PC-3 (cell line): ENCODE data around the gene PMEPA1. TPM values are rescaled to one million over a fixed set of nuclear protein-coding genes. Genes with fewer than 3 reads are reported as not detected.

ENCODE experiments used
- ATAC-seq: fragments of 200-7000 bp; cut with Tn5 transposase; 2 replicates; pipeline ENCODE4 v1.9.1; 2020; ENCODE audit warnings: mild to moderate bottlenecking, moderate library complexity
- BruUV-seq: library from RNA; stranded (reverse); fragments of 400-500 nt; replicated peaks from 2 replicates; lab custom pipeline; 2021; lab: Mats Ljungman, UMichigan
- CTCF ChIA-PET: fragments of 300-600 bp; sonication (Branson Sonifier 250); formaldehyde crosslinking; loops from one replicate; lab custom pipeline; 2022; ENCODE audit warnings: antibody characterized with exemption; lab: Charles Lee
- POLR2A ChIA-PET: fragments of 300-600 bp; sonication (Branson Sonifier 250); formaldehyde crosslinking; loops from one replicate; lab custom pipeline; 2022; ENCODE audit warnings: antibody characterized with exemption; ENCODE audit not compliant: unreplicated experiment; lab: Charles Lee
- DNase-seq: peaks from one replicate; pipeline ENCODE4 v3.0.0-alpha.2; 2015
- H2AFZ ChIP-seq: fragments of 300-600 bp; sonication (generic); 2 replicates; pipeline ENCODE4 v1.6.0; 2016; ENCODE audit warnings: antibody characterized with exemption, low read length
- H3F3A ChIP-seq: fragments of 300-600 bp; sonication (generic); one replicate; pipeline ENCODE4 v1.6.0; 2017; ENCODE audit warnings: antibody characterized with exemption, low read length, control low read depth, mild to moderate bottlenecking; ENCODE audit not compliant: unreplicated experiment
- H3K27ac ChIP-seq: fragments of 300-600 bp; sonication (generic); 2 replicates; pipeline ENCODE4 v1.5.1; 2016; ENCODE audit warnings: mild to moderate bottlenecking, low read length
- H3K27me3 ChIP-seq: fragments of 300-600 bp; sonication (generic); 2 replicates; pipeline ENCODE4 v1.6.1; 2016; ENCODE audit warnings: low read length, mixed read lengths
- H3K36me3 ChIP-seq: fragments of 300-600 bp; sonication (generic); 2 replicates; pipeline ENCODE4 v1.6.1; 2016; ENCODE audit warnings: low read depth, mixed run types, low read length, mixed read lengths
- H3K4me1 ChIP-seq: fragments of 300-600 bp; sonication (generic); 2 replicates; pipeline ENCODE4 v1.5.1; 2016; ENCODE audit warnings: low read length; ENCODE audit not compliant: insufficient read depth
- H3K4me2 ChIP-seq: fragments of 300-600 bp; sonication (generic); 2 replicates; pipeline ENCODE4 v1.6.0; 2016; ENCODE audit warnings: low read length
- H3K4me3 ChIP-seq: fragments of 300-600 bp; sonication (generic); 2 replicates; pipeline ENCODE4 v1.5.1; 2016; ENCODE audit warnings: mild to moderate bottlenecking, low read length, mixed read lengths
- H3K79me2 ChIP-seq: fragments of 300-600 bp; sonication (generic); 2 replicates; pipeline ENCODE4 v1.6.1; 2017; ENCODE audit warnings: low read length, mixed read lengths
- H3K9ac ChIP-seq: fragments of 300-600 bp; sonication (generic); 2 replicates; pipeline ENCODE4 v1.6.0; 2016; ENCODE audit warnings: mild to moderate bottlenecking, low read length
- H3K9me2 ChIP-seq: fragments of 300-600 bp; sonication (generic); replicated peaks from 2 replicates; pipeline ENCODE4 v1.6.1; 2016; ENCODE audit warnings: mixed run types, low read length, mixed read lengths
- H3K9me3 ChIP-seq: fragments of 300-600 bp; sonication (generic); 2 replicates; pipeline ENCODE4 v1.6.1; 2016; ENCODE audit warnings: low read length, mixed read lengths
- H4K20me1 ChIP-seq: fragments of 300-600 bp; sonication (generic); 2 replicates; pipeline ENCODE4 v1.6.1; 2016; ENCODE audit warnings: low read length, mixed read lengths
- EZH2 ChIP-seq: fragments of 300-600 bp; sonication (generic); IDR thresholded peaks from one replicate; pipeline ENCODE4 v1.6.1; 2017; ENCODE audit warnings: antibody characterized with exemption, mild to moderate bottlenecking, low read length; ENCODE audit not compliant: unreplicated experiment
- EZH2phosphoT487 ChIP-seq: fragments of 300-600 bp; sonication (generic); IDR thresholded peaks from 2 replicates; pipeline ENCODE4 v1.6.1; 2018; ENCODE audit warnings: mild to moderate bottlenecking, antibody characterized with exemption, low read length, borderline replicate concordance
- intact Hi-C: fragments of 100-400 bp; cut with micrococcal nuclease; formaldehyde crosslinking; loops from 2 replicates; pipeline ENCODE4 v1.9.0; 2023
- total RNA-seq: library from RNA; depleted of rRNA; stranded (reverse); fragments of >200 nt; gene quantifications from 2 replicates; pipeline ENCODE4 v1.2.3, GENCODE V29; 2014
- TF ChIP-seq, protein P1 (sequence below): fragments of 300-600 bp; sonication (generic); conservative IDR thresholded peaks from 2 replicates; pipeline ENCODE4 v1.5.1; 2017; ENCODE audit warnings: antibody characterized with exemption, low read depth, mild to moderate bottlenecking, low read length

Gene PMEPA1
- total RNA-seq, 1 experiment from 2014 or later = 21.9 TPM

DNA sequence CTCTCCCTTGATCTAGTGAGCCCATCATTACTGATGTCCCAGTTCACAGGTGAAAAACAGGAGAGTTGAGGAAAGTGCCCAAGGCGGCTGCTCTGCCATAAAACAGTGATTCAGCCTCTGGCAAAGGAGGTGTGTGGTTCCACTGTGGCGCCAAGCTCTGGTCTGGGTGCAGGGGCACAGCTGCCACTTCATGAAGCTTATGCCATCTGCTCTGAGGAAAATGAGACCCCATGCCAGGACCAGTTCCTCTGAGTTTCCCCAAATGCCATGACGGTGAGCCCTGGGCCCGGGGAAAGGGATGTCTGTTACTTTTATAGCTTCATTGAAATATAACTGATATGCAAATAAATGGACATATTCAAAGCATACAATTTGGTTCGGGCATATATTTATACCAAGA, 55.9 kb downstream of the PMEPA1 start:
- Histone ChIP-seq H3K4me2 (no peak overlapping the region), H4K20me1 (no peaks in the 10 kb centered on the region), H3K27me3 (no peaks in the 10 kb centered on the region), H3K27ac (no peak overlapping the region), H3K4me1 (no peaks in the 10 kb centered on the region), H2AFZ (no peak overlapping the region), H3K4me3 (no peak overlapping the region), H3K36me3 (peaks cover 47% of the 10 kb centered on the region), H3K9me3 (no peaks in the 10 kb centered on the region), H3K79me2 (no peaks in the 10 kb centered on the region; the same call in 1 of the 2 replicates), H3K9ac (no peak overlapping the region), H3K9me2 (no peaks in the 10 kb centered on the region), H3F3A (no peaks in the 10 kb centered on the region)
- POLR2A ChIA-PET = no interaction called here
- no peak for TF ChIP-seq EZH2phosphoT487
- TF ChIP-seq, protein P1, sequence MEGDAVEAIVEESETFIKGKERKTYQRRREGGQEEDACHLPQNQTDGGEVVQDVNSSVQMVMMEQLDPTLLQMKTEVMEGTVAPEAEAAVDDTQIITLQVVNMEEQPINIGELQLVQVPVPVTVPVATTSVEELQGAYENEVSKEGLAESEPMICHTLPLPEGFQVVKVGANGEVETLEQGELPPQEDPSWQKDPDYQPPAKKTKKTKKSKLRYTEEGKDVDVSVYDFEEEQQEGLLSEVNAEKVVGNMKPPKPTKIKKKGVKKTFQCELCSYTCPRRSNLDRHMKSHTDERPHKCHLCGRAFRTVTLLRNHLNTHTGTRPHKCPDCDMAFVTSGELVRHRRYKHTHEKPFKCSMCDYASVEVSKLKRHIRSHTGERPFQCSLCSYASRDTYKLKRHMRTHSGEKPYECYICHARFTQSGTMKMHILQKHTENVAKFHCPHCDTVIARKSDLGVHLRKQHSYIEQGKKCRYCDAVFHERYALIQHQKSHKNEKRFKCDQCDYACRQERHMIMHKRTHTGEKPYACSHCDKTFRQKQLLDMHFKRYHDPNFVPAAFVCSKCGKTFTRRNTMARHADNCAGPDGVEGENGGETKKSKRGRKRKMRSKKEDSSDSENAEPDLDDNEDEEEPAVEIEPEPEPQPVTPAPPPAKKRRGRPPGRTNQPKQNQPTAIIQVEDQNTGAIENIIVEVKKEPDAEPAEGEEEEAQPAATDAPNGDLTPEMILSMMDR = no peak
- no peak for TF ChIP-seq EZH2
- DNase-seq = peak; percentile 21
- intact Hi-C loops = loop anchor here (1.0 to 2.0 kb wide), 4 partner anchors 33 to 555 kb away; no protein-coding TSS in a partner anchor
- CTCF ChIA-PET = interaction anchor here (0.6 to 1.5 kb wide), 6 partner anchors 31 to 433 kb away, joined by 3 to 9 read pairs (median 4); no protein-coding TSS in a partner anchor
- ATAC-seq = no peak
- no TSS peak for BruUV-seq

GRCh38 chr20:57653546-57653900, 56.3 kb downstream of the PMEPA1 start:
- TF ChIP-seq, protein P1 = no peak
- TF ChIP-seq EZH2 (no peak), EZH2phosphoT487 (no peak)
- H4K20me1 ChIP-seq = no peaks in the 10 kb centered on the region
- no peak overlapping the region for H3K27ac ChIP-seq
- H3K4me3 ChIP-seq = no peak overlapping the region
- H3K9ac ChIP-seq = no peak overlapping the region
- no peak for DNase-seq
- H3K4me2 ChIP-seq = no peak overlapping the region
- no peaks in the 10 kb centered on the region for H3K9me3 ChIP-seq
- no peaks in the 10 kb centered on the region for H3K4me1 ChIP-seq
- no peak for ATAC-seq
- H3K9me2 ChIP-seq = no peaks in the 10 kb centered on the region
- no peak overlapping the region for H2AFZ ChIP-seq
- H3K79me2 ChIP-seq = no peaks in the 10 kb centered on the region; the same call in 1 of the 2 replicates
- no peaks in the 10 kb centered on the region for H3F3A ChIP-seq
- CTCF ChIA-PET = interaction anchor here (0.6 to 1.5 kb wide), 5 partner anchors 31 to 433 kb away, joined by 3 to 9 read pairs (median 4); no protein-coding TSS in a partner anchor
- peaks cover 43% of the 10 kb centered on the region for H3K36me3 ChIP-seq
- POLR2A ChIA-PET = no interaction called here
- no peaks in the 10 kb centered on the region for H3K27me3 ChIP-seq
- intact Hi-C loops = no loop called here
- no TSS peak for BruUV-seq
